Activated CD8-positive, alpha-beta memory T cell treated with anti-CD3 and anti-CD28 coated beads, Interleukin-2, amount 10 ng/mL, durations not matched to agents 7 days and 5 days (primary cell): ENCODE results near the gene CPLANE1. TPM values are rescaled to one million over a fixed set of nuclear protein-coding genes. Genes with fewer than 3 reads are reported as not detected.
A peak's percentile ranks its signal among the peaks of the same experiment; 100 is the strongest.
"Not testable (repeated sequence)": the region's sequence is repeated elsewhere in the genome, so short reads cannot be mapped to it uniquely, and the experiment has no call there.

Source experiments
- ATAC-seq: fragments of 150-1000 bp; cut with Tn5 transposase; one replicate; pipeline ENCODE4 v1.10.0; 2021; ENCODE audit warnings: moderate library complexity
- CTCF ChIA-PET: fragments of 350-600 bp; sonication (Branson Sonifier 250); formaldehyde crosslinking; loops from one replicate; lab custom pipeline; 2021; ENCODE audit warnings: antibody characterized with exemption; lab: Charles Lee
- DNase-seq: peaks from one replicate; pipeline ENCODE4 v3.0.0-alpha.2; 2020
- H3K27ac Mint-ChIP-seq: one replicate; pipeline ENCODE4 v1.8.0; 2021; ENCODE audit warnings: mild to moderate bottlenecking, mixed read lengths
- H3K27me3 Mint-ChIP-seq: one replicate; pipeline ENCODE4 v1.8.0; 2021; ENCODE audit warnings: mixed read lengths
- H3K36me3 Mint-ChIP-seq: one replicate; pipeline ENCODE4 v1.8.0; 2021; ENCODE audit warnings: mild to moderate bottlenecking, mixed read lengths
- H3K4me1 Mint-ChIP-seq: one replicate; pipeline ENCODE4 v1.8.0; 2021; ENCODE audit warnings: mixed read lengths
- H3K4me3 Mint-ChIP-seq: one replicate; pipeline ENCODE4 v1.8.0; 2021; ENCODE audit warnings: mild to moderate bottlenecking, moderate library complexity, mixed read lengths
- H3K9me3 Mint-ChIP-seq: one replicate; pipeline ENCODE4 v1.8.0; 2022; ENCODE audit warnings: low read depth, mixed read lengths
- total RNA-seq, 2 experiments: library from RNA; stranded (reverse); gene quantifications; one replicate each; pipeline ENCODE4 v1.2.3, GENCODE V29; 2021

CPLANE1 gene
- total RNA-seq, 2 experiments from 2014 or later = 8.0 to 9.3 TPM

DNA sequence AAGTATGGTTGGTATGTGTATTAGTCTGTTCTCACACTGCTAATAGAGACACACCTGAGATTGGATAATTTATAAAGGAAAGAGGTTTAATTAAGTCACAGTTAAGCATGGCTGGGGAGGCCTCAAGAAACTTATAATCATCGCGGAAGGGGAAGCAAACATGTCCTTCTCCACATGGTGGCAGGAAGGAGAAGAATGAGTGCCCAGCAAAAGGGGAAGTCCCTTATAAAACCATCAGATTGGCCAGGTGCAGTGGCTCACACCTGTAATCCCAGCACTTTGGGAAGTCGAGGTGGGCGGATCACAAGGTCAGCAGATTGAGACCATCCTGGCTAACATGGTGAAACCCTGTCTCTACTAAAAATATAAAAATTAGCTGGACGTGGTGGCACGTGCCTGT lies 113.9 kb downstream of the CPLANE1 start:
- peaks cover 43% of the 10 kb centered on the region for H3K36me3 Mint-ChIP-seq
- not testable (repeated sequence) for ATAC-seq, H3K27me3 Mint-ChIP-seq, H3K4me1 Mint-ChIP-seq, H3K27ac Mint-ChIP-seq, H3K4me3 Mint-ChIP-seq, DNase-seq
- CTCF ChIA-PET = interaction anchor here (0.6 to 0.7 kb wide), 2 partner anchors 123 to 269 kb away, joined by 3 to 4 read pairs; no protein-coding TSS in a partner anchor
- H3K9me3 Mint-ChIP-seq = peaks cover 14% of the 10 kb centered on the region

DNA sequence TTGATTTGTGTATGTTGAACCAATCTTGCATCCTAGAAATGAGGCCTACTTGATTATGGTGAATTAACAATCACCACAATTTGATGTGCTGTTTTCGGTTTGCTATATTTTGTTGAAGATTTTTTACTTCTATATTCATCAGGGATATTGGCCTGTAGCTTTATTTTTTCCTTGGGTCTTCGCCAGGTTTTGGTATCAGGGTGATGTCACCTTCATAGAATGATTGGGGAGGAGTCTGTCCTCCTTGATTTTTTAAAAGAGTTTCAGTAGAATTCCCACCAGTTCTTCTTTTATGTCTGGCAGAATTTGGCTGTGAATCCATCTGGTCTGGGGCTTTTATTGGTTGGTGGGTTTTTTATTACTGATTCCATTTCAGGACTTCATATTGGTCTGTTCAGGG lies 115.2 kb downstream of the CPLANE1 start:
- Mint-ChIP-seq H3K4me1 (no peaks in the 10 kb centered on the region), H3K4me3 (no peak overlapping the region), H3K27ac (no peak overlapping the region), H3K9me3 (peaks cover 14% of the 10 kb centered on the region), H3K27me3 (no peaks in the 10 kb centered on the region), H3K36me3 (peaks cover 48% of the 10 kb centered on the region)
- no peak for ATAC-seq
- CTCF ChIA-PET = no interaction called here
- no peak for DNase-seq

DNA sequence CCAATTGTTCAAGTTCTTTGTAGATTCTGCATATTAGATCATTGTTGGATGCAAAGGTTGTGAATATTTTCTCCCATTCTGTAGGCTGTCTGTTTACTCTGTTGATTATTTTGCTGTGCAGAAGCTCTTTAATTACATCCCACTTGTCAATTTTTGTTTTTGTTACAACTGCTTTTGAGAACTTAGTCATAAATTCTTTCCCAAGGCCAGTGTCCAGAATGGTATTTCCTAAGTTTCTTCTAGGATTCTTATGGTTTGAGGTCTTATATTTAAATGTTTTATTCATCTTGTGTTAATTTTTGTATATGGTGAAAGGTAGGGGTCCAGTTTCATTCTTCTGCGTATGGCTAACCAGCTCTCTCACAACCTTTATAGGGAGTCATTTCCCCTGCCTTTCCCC lies 116.5 kb downstream of the CPLANE1 start:
- H3K27me3 Mint-ChIP-seq = no peaks in the 10 kb centered on the region
- no peak for ATAC-seq
- DNase-seq = no peak
- H3K27ac Mint-ChIP-seq = no peak overlapping the region
- no peaks in the 10 kb centered on the region for H3K4me1 Mint-ChIP-seq
- peaks cover 47% of the 10 kb centered on the region for H3K36me3 Mint-ChIP-seq
- peaks cover 12% of the 10 kb centered on the region for H3K9me3 Mint-ChIP-seq
- CTCF ChIA-PET = no interaction called here
- no peak overlapping the region for H3K4me3 Mint-ChIP-seq

DNA sequence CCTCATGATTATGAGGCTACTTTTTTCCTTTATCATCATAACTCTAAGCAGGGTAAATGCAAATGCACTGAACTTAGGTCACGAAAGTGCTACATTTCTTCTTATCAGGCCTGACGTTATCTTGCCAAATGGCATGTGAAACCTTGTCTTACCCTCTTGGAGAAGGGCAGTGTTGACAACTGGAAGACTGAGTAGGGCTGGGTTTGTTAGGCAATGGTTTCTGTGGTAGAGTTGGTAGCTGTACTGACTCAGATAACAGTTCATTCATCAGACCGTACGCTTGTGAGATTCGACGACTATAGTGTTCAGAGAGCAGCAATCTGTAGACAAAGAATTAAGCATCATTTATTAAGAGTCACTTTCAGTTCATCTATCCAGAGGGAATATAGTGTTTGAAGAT lies 127.7 kb downstream of the CPLANE1 start:
- CTCF ChIA-PET = no interaction called here
- Mint-ChIP-seq H3K27ac (no peak overlapping the region), H3K36me3 (peaks cover 2% of the 10 kb centered on the region), H3K9me3 (no peaks in the 10 kb centered on the region), H3K4me3 (no peak overlapping the region), H3K27me3 (no peaks in the 10 kb centered on the region), H3K4me1 (peaks cover 10% of the 10 kb centered on the region)
- ATAC-seq (no peak), DNase-seq (no peak)

DNA sequence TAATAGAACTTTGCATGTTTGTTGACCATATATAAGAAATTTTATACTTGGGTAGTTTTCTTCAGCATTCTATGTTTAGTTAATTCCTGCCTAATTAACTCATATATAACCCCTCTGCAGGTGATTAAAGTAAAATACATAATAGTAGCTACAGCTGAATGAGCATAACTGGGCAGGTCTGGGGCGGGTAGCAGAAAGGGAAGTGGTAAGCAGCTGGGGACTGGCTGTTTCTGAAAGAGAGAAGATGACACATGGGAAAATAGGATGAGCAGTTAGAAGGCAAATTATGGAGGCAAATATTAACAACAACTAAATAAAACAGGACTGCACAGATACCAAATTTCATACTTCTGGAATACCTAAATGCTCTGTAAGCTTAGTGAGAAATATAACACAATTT lies 128.1 kb downstream of the CPLANE1 start:
- Mint-ChIP-seq H3K4me3 (no peak overlapping the region), H3K27ac (peak overlapping the region; percentile 5), H3K36me3 (peaks cover 3% of the 10 kb centered on the region), H3K9me3 (no peaks in the 10 kb centered on the region), H3K27me3 (no peaks in the 10 kb centered on the region), H3K4me1 (peaks cover 10% of the 10 kb centered on the region)
- no peak for DNase-seq
- ATAC-seq = no peak
- CTCF ChIA-PET = no interaction called here

DNA sequence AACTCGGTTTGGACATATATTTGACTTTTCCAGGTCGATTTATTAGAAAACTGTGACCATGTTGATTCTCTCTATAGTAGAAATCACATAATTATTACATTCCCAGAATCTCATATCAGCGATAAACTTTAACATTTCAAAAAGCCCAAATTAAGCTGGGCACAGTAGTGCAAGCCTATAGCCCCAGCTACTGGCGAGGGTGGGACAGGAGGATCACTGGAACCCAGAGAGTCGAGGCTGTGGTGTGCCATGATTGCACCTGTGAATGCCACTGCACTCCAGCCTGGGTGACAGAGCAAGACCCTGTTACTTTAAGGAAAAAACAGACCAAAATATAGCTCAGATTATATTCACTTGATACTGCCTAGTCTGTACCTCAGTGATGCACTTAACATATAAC lies 128.9 kb downstream of the CPLANE1 start:
- CTCF ChIA-PET = interaction anchor here (1.0 to 1.2 kb wide), 2 partner anchors 14 to 85 kb away, joined by 3 read pairs; no protein-coding TSS in a partner anchor
- Mint-ChIP-seq H3K27me3 (no peaks in the 10 kb centered on the region), H3K27ac (no peak overlapping the region)

DNA sequence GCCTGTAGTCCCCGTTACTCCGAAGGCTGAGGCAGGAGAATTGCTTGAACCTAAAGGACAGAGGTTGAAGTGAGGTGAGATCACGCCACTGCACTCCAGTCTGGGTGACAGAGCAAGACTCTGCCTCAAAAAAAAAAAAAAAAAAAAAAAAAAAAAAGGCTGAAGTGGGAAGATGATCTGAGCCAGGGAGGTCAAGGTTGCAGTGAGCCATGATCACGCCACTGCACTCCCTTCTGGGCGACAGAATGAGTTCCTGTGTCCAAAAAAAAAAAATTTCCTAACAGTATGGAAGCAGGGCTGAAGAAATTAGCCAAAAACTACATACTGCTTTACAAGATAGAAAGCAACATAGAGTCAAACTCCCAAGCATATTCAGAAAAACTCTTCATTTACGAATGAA lies 132.8 kb downstream of the CPLANE1 start:
- Mint-ChIP-seq H3K27ac (no peak overlapping the region), H3K9me3 (peaks cover 8% of the 10 kb centered on the region), H3K36me3 (peaks cover 24% of the 10 kb centered on the region), H3K4me1 (peaks cover 29% of the 10 kb centered on the region), H3K4me3 (no peak overlapping the region), H3K27me3 (no peaks in the 10 kb centered on the region)
- ATAC-seq = no peak
- CTCF ChIA-PET = no interaction called here
- DNase-seq = no peak

More for the DNA sequence above, 128.9 kb downstream of the CPLANE1 start:
- Mint-ChIP-seq H3K4me3 (no peak overlapping the region), H3K36me3 (peaks cover 3% of the 10 kb centered on the region), H3K4me1 (peaks cover 10% of the 10 kb centered on the region), H3K9me3 (no peaks in the 10 kb centered on the region)
- DNase-seq (no peak), ATAC-seq (no peak)

DNA sequence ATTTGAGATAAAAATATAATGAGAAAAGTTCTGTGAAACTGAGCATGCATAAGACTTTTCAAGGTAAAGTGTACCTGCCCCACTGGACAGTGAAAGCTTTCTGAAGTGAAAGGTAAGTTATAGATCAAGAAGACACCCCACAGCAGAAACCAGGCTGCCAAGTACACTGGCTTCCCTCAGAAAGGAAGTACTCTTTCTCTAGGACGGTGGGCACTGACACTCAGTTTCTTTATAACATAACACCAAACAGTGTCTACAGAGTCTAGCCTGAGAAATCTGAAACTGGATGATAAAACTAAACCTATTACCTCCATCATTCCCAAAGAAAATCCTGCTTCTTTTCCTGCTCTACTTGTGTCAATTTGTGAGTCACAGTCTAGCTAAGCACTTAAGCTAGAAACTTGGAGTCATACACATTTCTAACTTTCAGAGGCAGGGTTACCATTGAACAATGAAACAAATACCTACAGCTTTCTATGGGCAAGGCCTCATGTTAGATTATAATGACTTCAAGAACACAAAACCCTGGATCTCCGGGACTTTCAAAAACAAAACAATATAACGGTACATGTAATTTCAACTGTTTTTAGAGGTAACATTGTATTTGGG lies 136.7 kb downstream of the CPLANE1 start:
- H3K27me3 Mint-ChIP-seq = no peaks in the 10 kb centered on the region
- ATAC-seq (peak; percentile 45), DNase-seq (no peak)
- peak overlapping the region; percentile 64 for H3K4me3 Mint-ChIP-seq
- peak overlapping the region; percentile 92 for H3K27ac Mint-ChIP-seq
- peaks cover 35% of the 10 kb centered on the region for H3K4me1 Mint-ChIP-seq
- CTCF ChIA-PET = interaction anchor here (0.9 to 2.1 kb wide), 2 partner anchors 15 to 43 kb away, joined by 3 to 6 read pairs; no protein-coding TSS in a partner anchor
- peaks cover 43% of the 10 kb centered on the region for H3K36me3 Mint-ChIP-seq
- peaks cover 8% of the 10 kb centered on the region for H3K9me3 Mint-ChIP-seq

DNA sequence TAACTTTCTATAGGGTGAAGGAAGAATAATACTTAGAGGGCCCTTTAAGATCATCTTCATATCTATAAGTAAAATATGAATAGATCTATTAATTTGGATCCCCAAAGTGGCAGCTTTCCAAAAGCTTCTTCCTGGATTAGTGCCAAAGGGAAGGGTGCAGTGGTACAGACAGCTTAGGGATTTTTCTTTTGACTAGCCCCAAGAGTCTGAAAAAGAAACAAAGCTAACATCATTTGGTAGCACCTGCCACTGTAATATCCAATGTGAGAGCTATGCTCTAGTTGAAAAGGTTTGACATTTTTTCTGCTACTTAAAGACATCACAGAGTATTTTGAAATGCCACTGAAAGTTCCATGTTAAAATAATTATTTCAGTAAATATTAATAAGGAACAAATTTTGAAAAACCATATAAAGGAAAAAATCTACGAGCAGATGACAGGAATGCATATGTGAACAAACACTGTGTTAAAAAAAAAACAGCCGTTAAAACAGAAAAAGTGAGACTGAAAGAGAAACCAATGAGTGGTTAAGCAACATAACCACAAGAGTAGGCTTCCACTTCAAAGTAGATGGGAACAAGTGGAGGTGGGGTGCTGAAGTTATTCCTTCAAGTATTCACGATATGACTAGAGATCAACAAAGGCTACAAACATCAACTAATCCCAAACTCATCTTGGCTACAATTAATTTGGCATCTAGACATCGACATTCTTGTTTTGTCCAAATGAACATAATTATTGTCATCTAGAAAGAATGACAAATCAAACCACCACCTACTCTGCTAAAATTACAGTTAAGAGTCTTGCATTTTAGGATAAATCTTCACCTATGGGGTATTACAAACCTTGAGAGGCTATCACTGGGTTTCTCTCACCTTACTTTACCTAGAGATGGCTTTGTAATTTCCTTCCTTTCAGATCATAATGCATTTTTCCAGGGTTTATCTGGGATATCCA lies 137.5 kb downstream of the CPLANE1 start:
- H3K27ac Mint-ChIP-seq = peak overlapping the region; percentile 92
- ATAC-seq (peak; percentile 80), DNase-seq (no peak)
- H3K9me3 Mint-ChIP-seq = peaks cover 8% of the 10 kb centered on the region
- CTCF ChIA-PET = interaction anchor here (0.9 to 2.1 kb wide), 3 partner anchors 16 to 137 kb away, joined by 3 to 6 read pairs (median 3); no protein-coding TSS in a partner anchor
- H3K36me3 Mint-ChIP-seq = peaks cover 46% of the 10 kb centered on the region
- H3K4me3 Mint-ChIP-seq = peak overlapping the region; percentile 64
- no peaks in the 10 kb centered on the region for H3K27me3 Mint-ChIP-seq
- peaks cover 35% of the 10 kb centered on the region for H3K4me1 Mint-ChIP-seq

DNA sequence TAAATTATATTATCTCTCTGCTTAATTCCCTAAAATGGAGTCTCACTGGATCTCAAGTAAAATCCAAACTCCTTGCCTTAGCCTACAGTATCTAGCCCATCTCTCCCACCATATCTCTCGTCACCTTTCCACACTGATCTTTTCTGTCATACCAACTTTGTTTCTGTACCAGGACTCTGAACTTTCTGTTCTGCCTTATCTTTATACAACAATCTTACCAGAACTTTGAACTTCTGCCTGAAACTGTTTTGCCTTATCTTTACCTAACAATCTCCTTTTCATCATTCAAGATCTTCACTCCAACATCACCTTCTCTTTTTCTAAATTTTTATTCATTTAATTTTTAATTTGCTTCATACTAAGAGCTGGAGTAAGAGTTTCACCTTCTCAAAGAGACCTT lies 139.0 kb downstream of the CPLANE1 start:
- Mint-ChIP-seq H3K27me3 (no peaks in the 10 kb centered on the region), H3K36me3 (peaks cover 47% of the 10 kb centered on the region), H3K4me3 (no peak overlapping the region), H3K4me1 (peaks cover 35% of the 10 kb centered on the region), H3K27ac (no peak overlapping the region), H3K9me3 (peaks cover 8% of the 10 kb centered on the region)
- CTCF ChIA-PET = no interaction called here
- DNase-seq (no peak), ATAC-seq (no peak)

DNA sequence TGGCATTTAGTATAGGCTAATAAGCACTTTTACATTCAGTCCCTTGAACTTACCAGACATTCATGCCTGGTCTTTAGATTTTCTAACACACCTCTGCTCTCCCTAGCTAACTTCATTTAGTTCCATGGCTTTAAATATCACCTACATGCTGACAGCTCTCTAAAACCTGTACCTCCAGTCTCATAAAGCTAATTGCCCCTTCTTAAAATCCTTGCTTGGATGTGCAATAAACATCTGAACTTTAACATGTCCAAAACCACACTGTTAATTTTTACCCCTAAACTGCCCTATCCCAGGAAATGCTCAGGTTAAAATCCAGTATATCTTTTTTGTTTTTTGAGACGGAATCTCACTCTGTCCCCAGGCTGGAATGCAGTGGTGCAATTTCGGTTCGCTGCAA lies 139.8 kb downstream of the CPLANE1 start:
- DNase-seq (no peak), ATAC-seq (no peak)
- Mint-ChIP-seq H3K4me1 (peaks cover 35% of the 10 kb centered on the region), H3K27me3 (no peaks in the 10 kb centered on the region), H3K4me3 (no peak overlapping the region), H3K9me3 (peaks cover 8% of the 10 kb centered on the region), H3K36me3 (peaks cover 48% of the 10 kb centered on the region), H3K27ac (no peak overlapping the region)
- CTCF ChIA-PET = interaction anchor here (0.6 kb wide), 1 partner anchor 146 kb away, joined by 4 read pairs; no protein-coding TSS in a partner anchor

DNA sequence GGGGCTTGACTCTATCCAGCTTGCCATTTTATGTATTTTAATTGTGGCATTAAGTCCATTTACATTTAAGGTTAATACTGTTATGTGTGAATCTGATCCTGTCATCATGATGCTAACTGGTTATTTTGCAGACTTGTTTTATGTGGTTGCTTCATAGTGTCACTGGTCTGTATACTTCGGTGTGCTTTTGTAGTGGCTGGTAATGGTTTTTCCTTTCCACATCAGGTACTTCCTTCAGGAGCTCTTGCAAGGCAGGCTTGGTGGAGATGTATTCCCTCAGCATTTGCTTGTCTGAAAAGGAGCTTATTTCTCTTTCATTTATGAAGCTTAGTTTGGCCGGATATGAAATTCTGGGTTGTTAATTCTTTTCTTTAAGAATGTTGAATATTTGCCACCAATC lies 145.9 kb downstream of the CPLANE1 start:
- Mint-ChIP-seq H3K27me3 (no peaks in the 10 kb centered on the region), H3K4me3 (no peak overlapping the region), H3K36me3 (peaks cover 53% of the 10 kb centered on the region), H3K27ac (no peak overlapping the region), H3K9me3 (peaks cover 7% of the 10 kb centered on the region), H3K4me1 (peaks cover 10% of the 10 kb centered on the region)
- CTCF ChIA-PET = no interaction called here
- ATAC-seq = no peak
- DNase-seq = no peak

DNA sequence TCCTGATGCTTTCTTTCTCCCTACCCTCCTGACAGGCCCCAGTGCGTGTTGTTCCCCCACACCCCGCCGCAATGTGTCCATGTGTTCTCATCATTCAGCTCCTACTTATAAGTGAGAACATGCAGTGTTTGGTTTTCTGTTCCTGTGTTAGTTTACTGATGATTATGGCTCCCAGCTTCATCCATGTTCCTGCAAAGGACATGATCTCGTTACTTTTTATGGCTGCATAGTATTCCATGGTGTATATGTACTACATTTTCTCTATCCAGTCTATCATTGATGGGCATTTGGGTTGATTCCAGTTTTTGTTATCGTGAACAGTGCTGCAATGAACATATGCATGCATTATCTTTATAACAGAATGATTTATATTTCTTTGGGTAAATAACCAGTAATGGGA lies 149.9 kb downstream of the CPLANE1 start:
- ATAC-seq = not testable (repeated sequence)
- Mint-ChIP-seq H3K36me3 (peaks cover 47% of the 10 kb centered on the region), H3K9me3 (peaks cover 14% of the 10 kb centered on the region)

More for the DNA sequence above, 149.9 kb downstream of the CPLANE1 start:
- H3K27me3 Mint-ChIP-seq, H3K4me3 Mint-ChIP-seq, CTCF ChIA-PET, DNase-seq, H3K27ac Mint-ChIP-seq: not testable (repeated sequence)
- H3K4me1 Mint-ChIP-seq = peaks cover 10% of the 10 kb centered on the region
